Loucy (cell line): ENCODE results near the gene MTSS2.

Experiments
- H2AFZ ChIP-seq: fragments of 200-600 bp; sonication (generic); 2 replicates; pipeline ENCODE4 v1.6.0; 2016; ENCODE audit warnings: antibody characterized with exemption, mild to moderate bottlenecking, low read length, moderate library complexity
- H3F3A ChIP-seq: fragments of 200-600 bp; 2 replicates; pipeline ENCODE4 v1.6.0; 2016; ENCODE audit warnings: antibody characterized with exemption, low read depth, mild to moderate bottlenecking
- H3K27me3 ChIP-seq: fragments of 200-600 bp; sonication (generic); 2 replicates; pipeline ENCODE4 v1.6.1; 2014; ENCODE audit warnings: low read length, mild to moderate bottlenecking; ENCODE audit not compliant: insufficient read depth, poor library complexity, severe bottlenecking
- H3K36me3 ChIP-seq: fragments of 200-600 bp; sonication (generic); 2 replicates; pipeline ENCODE4 v1.6.1; 2016; ENCODE audit warnings: low read length; ENCODE audit not compliant: insufficient read depth
- H3K4me1 ChIP-seq: fragments of 200-600 bp; sonication (generic); 2 replicates; pipeline ENCODE4 v1.5.1; 2014; ENCODE audit warnings: low read length, mild to moderate bottlenecking; ENCODE audit not compliant: insufficient read depth, poor library complexity, severe bottlenecking
- H3K4me2 ChIP-seq: fragments of 200-600 bp; sonication (generic); 2 replicates; pipeline ENCODE4 v1.6.0; 2014; ENCODE audit warnings: antibody characterized with exemption, low read length, low read depth, mild to moderate bottlenecking; ENCODE audit not compliant: poor library complexity, severe bottlenecking
- H3K4me3 ChIP-seq: fragments of 200-600 bp; sonication (generic); 2 replicates; pipeline ENCODE4 v1.5.1; 2014; ENCODE audit warnings: low read length, mild to moderate bottlenecking, mixed read lengths; ENCODE audit not compliant: poor library complexity, severe bottlenecking
- H3K79me2 ChIP-seq: fragments of 200-600 bp; sonication (generic); 2 replicates; pipeline ENCODE4 v1.6.1; 2014; ENCODE audit warnings: low read length; ENCODE audit not compliant: insufficient read depth
- H3K9ac ChIP-seq: fragments of 200-600 bp; sonication (generic); 2 replicates; pipeline ENCODE4 v1.6.0; 2014; ENCODE audit warnings: mild to moderate bottlenecking, low read depth, low read length, moderate library complexity; ENCODE audit not compliant: poor library complexity, severe bottlenecking
- H3K9me2 ChIP-seq: fragments of 200-600 bp; sonication (generic); replicated peaks from 2 replicates; pipeline ENCODE4 v1.6.1; 2016; ENCODE audit warnings: low read depth, low read length, mixed read lengths
- H3K9me3 ChIP-seq: fragments of 200-600 bp; sonication (generic); 2 replicates; pipeline ENCODE4 v1.6.1; 2014; ENCODE audit warnings: mild to moderate bottlenecking, antibody characterized with exemption, low read length, low read depth; ENCODE audit not compliant: insufficient read depth
- H4K20me1 ChIP-seq: fragments of 200-600 bp; sonication (generic); 2 replicates; pipeline ENCODE4 v1.6.0; 2014; ENCODE audit warnings: antibody characterized with exemption, low read length, mild to moderate bottlenecking; ENCODE audit not compliant: insufficient read depth, poor library complexity, severe bottlenecking
- EZH2phosphoT487 ChIP-seq: fragments of 200-600 bp; IDR thresholded peaks from 2 replicates; pipeline ENCODE4 v1.6.1; 2018; ENCODE audit warnings: antibody characterized with exemption, mild to moderate bottlenecking, moderate library complexity, borderline replicate concordance
- TF ChIP-seq, protein P1 (sequence below): fragments of 200-600 bp; sonication (generic); conservative IDR thresholded peaks from 2 replicates; pipeline ENCODE4 v1.5.1; 2014; ENCODE audit warnings: mild to moderate bottlenecking, antibody characterized with exemption, low read length

Gene MTSS2

DNA sequence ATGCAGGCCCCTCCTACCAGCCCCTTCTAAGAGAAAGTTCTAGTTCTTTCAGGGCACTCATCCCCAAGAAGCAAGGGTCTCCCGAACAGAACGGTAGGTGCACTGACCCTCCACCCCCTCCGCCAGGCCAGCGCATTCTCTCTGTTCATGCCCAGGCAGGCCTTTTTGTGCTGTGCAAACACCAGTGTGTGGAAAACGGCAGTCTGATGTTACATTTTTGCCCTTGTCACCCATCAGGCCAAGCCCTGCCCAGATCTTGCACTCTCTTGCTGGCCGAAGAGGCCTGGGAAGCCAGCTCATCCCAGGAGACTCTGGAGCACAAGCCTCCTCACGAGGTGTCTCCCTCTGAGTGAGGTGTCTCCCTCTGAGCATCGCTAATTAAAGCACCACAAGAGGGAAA, 16.1 kb upstream of the MTSS2 start:
- TF ChIP-seq EZH2phosphoT487, result no peak
- TF ChIP-seq, protein P1, sequence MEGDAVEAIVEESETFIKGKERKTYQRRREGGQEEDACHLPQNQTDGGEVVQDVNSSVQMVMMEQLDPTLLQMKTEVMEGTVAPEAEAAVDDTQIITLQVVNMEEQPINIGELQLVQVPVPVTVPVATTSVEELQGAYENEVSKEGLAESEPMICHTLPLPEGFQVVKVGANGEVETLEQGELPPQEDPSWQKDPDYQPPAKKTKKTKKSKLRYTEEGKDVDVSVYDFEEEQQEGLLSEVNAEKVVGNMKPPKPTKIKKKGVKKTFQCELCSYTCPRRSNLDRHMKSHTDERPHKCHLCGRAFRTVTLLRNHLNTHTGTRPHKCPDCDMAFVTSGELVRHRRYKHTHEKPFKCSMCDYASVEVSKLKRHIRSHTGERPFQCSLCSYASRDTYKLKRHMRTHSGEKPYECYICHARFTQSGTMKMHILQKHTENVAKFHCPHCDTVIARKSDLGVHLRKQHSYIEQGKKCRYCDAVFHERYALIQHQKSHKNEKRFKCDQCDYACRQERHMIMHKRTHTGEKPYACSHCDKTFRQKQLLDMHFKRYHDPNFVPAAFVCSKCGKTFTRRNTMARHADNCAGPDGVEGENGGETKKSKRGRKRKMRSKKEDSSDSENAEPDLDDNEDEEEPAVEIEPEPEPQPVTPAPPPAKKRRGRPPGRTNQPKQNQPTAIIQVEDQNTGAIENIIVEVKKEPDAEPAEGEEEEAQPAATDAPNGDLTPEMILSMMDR, result no peak
- Histone ChIP-seq H4K20me1 (no peaks in the 10 kb centered on the region), H2AFZ (no peak overlapping the region), H3K9me3 (no peaks in the 10 kb centered on the region), H3F3A (no peaks in the 10 kb centered on the region), H3K36me3 (peaks cover 3% of the 10 kb centered on the region; the same call in 1 of the 2 replicates), H3K9ac (peak overlapping the region; percentile 16), H3K4me2 (no peak overlapping the region), H3K79me2 (no peaks in the 10 kb centered on the region), H3K4me3 (no peak overlapping the region), H3K4me1 (peaks cover 42% of the 10 kb centered on the region), H3K9me2 (no peaks in the 10 kb centered on the region), H3K27me3 (no peaks in the 10 kb centered on the region)

DNA sequence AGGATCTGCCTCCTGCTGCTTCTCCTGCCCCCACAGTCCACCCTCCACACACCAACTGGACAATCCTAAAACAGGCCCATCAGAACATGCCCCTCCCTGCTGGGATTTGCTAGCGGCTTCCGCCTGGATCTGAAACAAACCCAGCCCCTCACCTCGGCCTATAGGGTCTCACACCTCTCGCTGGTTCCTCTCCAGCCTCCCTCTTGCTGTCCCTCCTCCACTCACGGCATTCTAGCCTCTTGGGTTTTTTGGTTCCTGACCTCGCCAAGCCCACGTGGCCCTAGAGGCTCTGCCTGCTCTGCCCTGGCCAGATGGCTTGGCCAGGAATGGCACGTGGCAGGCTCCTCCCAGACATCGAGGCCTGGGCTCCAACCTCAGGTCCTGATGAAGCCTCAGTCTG, 15.7 kb upstream of the MTSS2 start:
- TF ChIP-seq EZH2phosphoT487, result no peak
- TF ChIP-seq, protein P1, result no peak
- peaks cover 3% of the 10 kb centered on the region; the same call in 1 of the 2 replicates for H3K36me3 ChIP-seq
- H3K9ac ChIP-seq, result peak overlapping the region; percentile 16
- H3K4me2 ChIP-seq, result no peak overlapping the region
- no peaks in the 10 kb centered on the region for H3K27me3 ChIP-seq
- no peaks in the 10 kb centered on the region for H4K20me1 ChIP-seq
- H3F3A ChIP-seq, result no peaks in the 10 kb centered on the region
- H3K9me3 ChIP-seq, result no peaks in the 10 kb centered on the region
- H3K4me1 ChIP-seq, result peaks cover 46% of the 10 kb centered on the region
- H2AFZ ChIP-seq, result no peak overlapping the region
- no peak overlapping the region for H3K4me3 ChIP-seq
- no peaks in the 10 kb centered on the region for H3K9me2 ChIP-seq
- no peaks in the 10 kb centered on the region for H3K79me2 ChIP-seq

DNA sequence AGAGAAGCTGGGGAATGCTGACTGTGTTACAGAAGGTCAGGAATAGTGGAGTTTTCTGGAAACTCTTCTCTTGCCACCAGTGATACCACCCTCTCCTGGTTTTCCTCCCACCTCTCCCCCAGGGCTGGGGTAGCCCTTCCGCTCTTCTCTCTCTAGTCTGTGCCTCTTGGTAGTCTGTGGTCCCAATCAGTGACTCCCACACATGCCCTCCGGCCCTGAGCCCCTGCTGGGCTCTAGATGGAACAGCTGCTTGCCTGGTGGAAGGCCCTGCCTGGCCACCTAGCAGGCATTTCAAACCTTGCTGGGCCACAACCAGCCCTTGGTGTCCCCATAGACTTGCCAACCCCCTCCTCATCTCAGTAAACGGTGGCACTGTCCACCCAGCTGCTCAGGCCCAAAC, 15.2 kb upstream of the MTSS2 start:
- peaks cover 3% of the 10 kb centered on the region; the same call in 1 of the 2 replicates for H3K36me3 ChIP-seq
- H4K20me1 ChIP-seq, result no peaks in the 10 kb centered on the region
- H3K4me1 ChIP-seq, result peaks cover 51% of the 10 kb centered on the region
- TF ChIP-seq, protein P1, result no peak
- TF ChIP-seq EZH2phosphoT487, result no peak
- H3K9me2 ChIP-seq, result no peaks in the 10 kb centered on the region
- no peaks in the 10 kb centered on the region for H3K9me3 ChIP-seq
- H3F3A ChIP-seq, result no peaks in the 10 kb centered on the region
- H3K79me2 ChIP-seq, result no peaks in the 10 kb centered on the region
- no peak overlapping the region for H2AFZ ChIP-seq
- peak overlapping the region; percentile 62 for H3K9ac ChIP-seq
- no peaks in the 10 kb centered on the region for H3K27me3 ChIP-seq
- no peak overlapping the region for H3K4me2 ChIP-seq
- H3K4me3 ChIP-seq, result no peak overlapping the region
